Lower leg skin (tissue), 3 donors: ENCODE data around the gene ESAM.

Experiments
- CTCF ChIP-seq, 3 donors: fragments of 450-650 bp; IDR thresholded peaks; one replicate each; pipeline ENCODE4 v1.5.1; 2016; ENCODE audit warnings: antibody characterized with exemption in 3 of 3, mild to moderate bottlenecking in 3 of 3, moderate library complexity in 2 of 3
- POLR2A ChIP-seq, 2 donors: fragments of 450-650 bp; IDR thresholded peaks; one replicate each; pipeline ENCODE4 v1.6.1; 2016 to 2017; ENCODE audit warnings: antibody characterized with exemption in 2 of 2, mild to moderate bottlenecking in 1 of 2, moderate library complexity in 1 of 2

- TF ChIP-seq CTCF (IDR thresholded peaks at IDR 0.05) (no peak), POLR2A (IDR thresholded peaks at IDR 0.05) (no peak)
These were observed 49.5 kb upstream of the ESAM start for GRCh38 chr11:124811399-124812125.
